GM23338 (cell line): ENCODE results near the gene JAKMIP1. TPM values are rescaled to one million over a fixed set of nuclear protein-coding genes. Genes with fewer than 3 reads are reported as not detected.
A peak's percentile ranks its signal among the peaks of the same experiment; 100 is the strongest.

Source experiments
- ATAC-seq: fragments of 200-7000 bp; cut with Tn5 transposase; 3 replicates; pipeline ENCODE4 v1.9.1; 2020
- DNase-seq: peaks from one replicate; pipeline ENCODE4 v3.0.0-alpha.2; 2015; ENCODE audit warnings: low spot score
- H2AFZ ChIP-seq: fragments of 200-600 bp; sonication (generic); 2 replicates; pipeline ENCODE4 v1.8.0; 2016; ENCODE audit warnings: antibody characterized with exemption, mild to moderate bottlenecking, moderate library complexity
- H3F3A ChIP-seq: fragments of 200-600 bp; sonication (generic); replicated peaks from 2 replicates; pipeline ENCODE4 v1.8.0; 2017; ENCODE audit warnings: antibody characterized with exemption, mixed run types, low read depth
- H3K27ac ChIP-seq: fragments of 200-600 bp; sonication (generic); 2 replicates; pipeline ENCODE4 v1.6.1; 2016; ENCODE audit warnings: low read depth
- H3K27me3 ChIP-seq: fragments of 200-600 bp; sonication (generic); 2 replicates; pipeline ENCODE4 v1.8.0; 2016; ENCODE audit warnings: mild to moderate bottlenecking, mixed run types, moderate library complexity; ENCODE audit not compliant: insufficient read depth
- H3K36me3 ChIP-seq: fragments of 200-600 bp; sonication (generic); 2 replicates; pipeline ENCODE4 v1.8.0; 2016; ENCODE audit warnings: mild to moderate bottlenecking; ENCODE audit not compliant: insufficient read depth
- H3K4me1 ChIP-seq: fragments of 200-600 bp; sonication (generic); 2 replicates; pipeline ENCODE4 v1.8.0; 2016; ENCODE audit warnings: mild to moderate bottlenecking, moderate library complexity; ENCODE audit not compliant: insufficient read depth
- H3K4me2 ChIP-seq: fragments of 200-600 bp; sonication (generic); 2 replicates; pipeline ENCODE4 v1.7.1; 2017; ENCODE audit warnings: mixed run types
- H3K4me3 ChIP-seq: fragments of 200-600 bp; sonication (generic); 2 replicates; pipeline ENCODE4 v1.6.1; 2016; ENCODE audit warnings: mixed run types
- H3K79me2 ChIP-seq: fragments of 200-600 bp; sonication (generic); replicated peaks from 2 replicates; pipeline ENCODE4 v1.8.0; 2017; ENCODE audit warnings: mild to moderate bottlenecking; ENCODE audit not compliant: insufficient read depth
- H3K9me2 ChIP-seq: fragments of 200-600 bp; sonication (generic); 2 replicates; pipeline ENCODE4 v1.8.0; 2017; ENCODE audit not compliant: insufficient read depth
- H4K20me1 ChIP-seq: fragments of 200-600 bp; sonication (generic); replicated peaks from 2 replicates; pipeline ENCODE4 v1.8.0; 2017; ENCODE audit warnings: mild to moderate bottlenecking; ENCODE audit not compliant: insufficient read depth
- H3K27ac Mint-ChIP-seq: 2 replicates; pipeline ENCODE4 v1.8.0; 2020; ENCODE audit warnings: inconsistent platforms, mild to moderate bottlenecking, moderate library complexity, mixed read lengths
- H3K27me3 Mint-ChIP-seq: 3 replicates; pipeline ENCODE4 v1.8.0; 2022; ENCODE audit warnings: low read depth, mild to moderate bottlenecking, moderate library complexity, mixed read lengths, inconsistent platforms; ENCODE audit not compliant: insufficient read depth, poor library complexity
- H3K36me3 Mint-ChIP-seq: 3 replicates; pipeline ENCODE4 v1.8.0; 2021; ENCODE audit warnings: low read depth, mild to moderate bottlenecking, inconsistent platforms, moderate library complexity, mixed read lengths
- H3K4me1 Mint-ChIP-seq: 3 replicates; pipeline ENCODE4 v1.8.0; 2020; ENCODE audit warnings: mild to moderate bottlenecking, inconsistent platforms, mixed read lengths
- H3K4me3 Mint-ChIP-seq: 3 replicates; pipeline ENCODE4 v1.8.0; 2021; ENCODE audit warnings: moderate library complexity, mild to moderate bottlenecking, inconsistent platforms, mixed read lengths
- H3K9me3 Mint-ChIP-seq: 3 replicates; pipeline ENCODE4 v1.8.0; 2020; ENCODE audit warnings: moderate library complexity, mild to moderate bottlenecking, inconsistent platforms, mixed read lengths
- CREB1 ChIP-seq: fragments of 250-450 bp; sonication (Bioruptor Pico); IDR thresholded peaks from 2 replicates; pipeline ENCODE4 v1.5.0; 2020; ENCODE audit warnings: low read depth, mild to moderate bottlenecking, moderate library complexity
- EZH2 ChIP-seq: fragments of 200-600 bp; sonication (generic); IDR thresholded peaks from one replicate; pipeline ENCODE4 v1.8.0; 2017; ENCODE audit warnings: antibody characterized with exemption, mild to moderate bottlenecking, low read depth; ENCODE audit not compliant: unreplicated experiment
- EZH2phosphoT487 ChIP-seq: fragments of 200-600 bp; sonication (generic); IDR thresholded peaks from one replicate; pipeline ENCODE4 v1.8.1; 2018; ENCODE audit warnings: antibody characterized with exemption; ENCODE audit not compliant: unreplicated experiment
- JUNB ChIP-seq: IDR thresholded peaks from one replicate; pipeline ENCODE4 v1.6.1; 2016; ENCODE audit warnings: antibody characterized with exemption; ENCODE audit not compliant: unreplicated experiment
- NANOG ChIP-seq: IDR thresholded peaks from 2 replicates; pipeline ENCODE4 v1.6.1; 2016; ENCODE audit warnings: antibody characterized with exemption, borderline replicate concordance
- POLR2AphosphoS5 ChIP-seq: IDR thresholded peaks from 2 replicates; pipeline ENCODE4 v1.6.1; 2016; ENCODE audit warnings: antibody characterized with exemption, low read depth
- STAT1 ChIP-seq: IDR thresholded peaks from one replicate; pipeline ENCODE4 v1.6.1; 2016; ENCODE audit warnings: antibody characterized with exemption; ENCODE audit not compliant: unreplicated experiment
- ZNF114 ChIP-seq: fragments of 250-450 bp; sonication (Bioruptor Pico); IDR thresholded peaks from 2 replicates; pipeline ENCODE4 v1.5.0; 2020; ENCODE audit warnings: mild to moderate bottlenecking, moderate library complexity
- ZNF331 ChIP-seq: fragments of 250-450 bp; sonication (Bioruptor Pico); IDR thresholded peaks from 2 replicates; pipeline ENCODE4 v1.5.0; 2020; ENCODE audit warnings: low read depth, mild to moderate bottlenecking, moderate library complexity
- polyA plus RNA-seq: library from polyadenylated mRNA; unstranded; fragments of >200 nt; fragmentation: Nextera tagmentation; extraction: Ambion mirVana; gene quantifications from 2 replicates; pipeline ENCODE4 v1.2.1, GENCODE V29; 2016
- total RNA-seq: library from RNA; depleted of rRNA; stranded (reverse); fragments of >200 nt; shearing (Covaris generic); gene quantifications from 2 replicates; pipeline ENCODE4 v1.2.3, GENCODE V29; 2014
- TF ChIP-seq, protein P1 (sequence below): IDR thresholded peaks from 2 replicates; pipeline ENCODE4 v1.6.1; 2016; ENCODE audit warnings: antibody characterized with exemption
- TF ChIP-seq, protein P2 (sequence below): IDR thresholded peaks from one replicate; pipeline ENCODE4 v1.6.1; 2018; ENCODE audit warnings: antibody characterized with exemption; ENCODE audit not compliant: unreplicated experiment
- TF ChIP-seq, protein P3 (sequence below), 2 experiments: fragments of 200-600 bp in 1 of 2; sonication (generic) in 1 of 2; conservative IDR thresholded peaks; 2 replicates each; pipeline versions ENCODE4 v1.5.1 to v1.6.1; 2016 to 2017; ENCODE audit warnings: antibody characterized with exemption in 2 of 2, low read depth in 2 of 2, mild to moderate bottlenecking in 2 of 2, moderate library complexity in 1 of 2
- TF ChIP-seq, protein P4 (sequence below): fragments of 250-450 bp; sonication (Bioruptor Pico); IDR thresholded peaks from 2 replicates; pipeline ENCODE4 v1.5.0; 2020; ENCODE audit warnings: mild to moderate bottlenecking, moderate library complexity

Gene JAKMIP1
- total and polyA plus RNA-seq, 2 experiments from 2014 or later = 4.6 to 5.1 TPM

DNA sequence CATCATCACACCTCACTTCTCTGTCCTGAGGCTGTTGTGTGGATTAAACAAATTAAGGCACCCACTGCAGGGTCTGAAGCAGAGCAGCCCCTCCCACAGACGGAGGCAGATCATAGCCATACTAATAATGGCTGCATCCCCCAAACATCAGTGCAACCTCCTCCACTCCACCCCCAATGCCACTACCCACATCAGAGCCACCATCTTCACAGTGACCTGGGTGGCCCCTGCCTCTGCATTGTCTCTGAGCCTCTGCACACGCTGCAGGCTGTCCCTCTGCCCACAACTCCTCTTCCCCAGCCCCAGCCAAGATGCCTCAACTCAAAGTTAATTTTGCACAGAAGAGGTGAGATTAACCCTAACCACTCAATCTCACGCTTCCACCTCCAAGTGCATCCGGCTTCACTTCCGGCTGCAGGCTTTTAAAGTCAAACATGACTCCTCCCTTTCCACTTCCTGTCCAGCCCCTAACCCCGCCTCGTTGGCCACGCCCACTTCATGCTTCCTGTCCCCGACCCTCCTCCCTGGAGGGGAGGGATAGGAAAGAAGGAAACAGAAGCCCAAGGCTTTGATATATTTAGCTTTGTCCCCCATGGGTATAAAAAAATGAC, 22.7 kb downstream of the JAKMIP1 start:
- TF ChIP-seq NANOG = no peak
- TF ChIP-seq, protein P1, sequence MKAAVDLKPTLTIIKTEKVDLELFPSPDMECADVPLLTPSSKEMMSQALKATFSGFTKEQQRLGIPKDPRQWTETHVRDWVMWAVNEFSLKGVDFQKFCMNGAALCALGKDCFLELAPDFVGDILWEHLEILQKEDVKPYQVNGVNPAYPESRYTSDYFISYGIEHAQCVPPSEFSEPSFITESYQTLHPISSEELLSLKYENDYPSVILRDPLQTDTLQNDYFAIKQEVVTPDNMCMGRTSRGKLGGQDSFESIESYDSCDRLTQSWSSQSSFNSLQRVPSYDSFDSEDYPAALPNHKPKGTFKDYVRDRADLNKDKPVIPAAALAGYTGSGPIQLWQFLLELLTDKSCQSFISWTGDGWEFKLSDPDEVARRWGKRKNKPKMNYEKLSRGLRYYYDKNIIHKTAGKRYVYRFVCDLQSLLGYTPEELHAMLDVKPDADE = no peak
- TF ChIP-seq STAT1 = no peak
- TF ChIP-seq ZNF114 = no peak
- TF ChIP-seq POLR2AphosphoS5 = no peak
- TF ChIP-seq, protein P2, sequence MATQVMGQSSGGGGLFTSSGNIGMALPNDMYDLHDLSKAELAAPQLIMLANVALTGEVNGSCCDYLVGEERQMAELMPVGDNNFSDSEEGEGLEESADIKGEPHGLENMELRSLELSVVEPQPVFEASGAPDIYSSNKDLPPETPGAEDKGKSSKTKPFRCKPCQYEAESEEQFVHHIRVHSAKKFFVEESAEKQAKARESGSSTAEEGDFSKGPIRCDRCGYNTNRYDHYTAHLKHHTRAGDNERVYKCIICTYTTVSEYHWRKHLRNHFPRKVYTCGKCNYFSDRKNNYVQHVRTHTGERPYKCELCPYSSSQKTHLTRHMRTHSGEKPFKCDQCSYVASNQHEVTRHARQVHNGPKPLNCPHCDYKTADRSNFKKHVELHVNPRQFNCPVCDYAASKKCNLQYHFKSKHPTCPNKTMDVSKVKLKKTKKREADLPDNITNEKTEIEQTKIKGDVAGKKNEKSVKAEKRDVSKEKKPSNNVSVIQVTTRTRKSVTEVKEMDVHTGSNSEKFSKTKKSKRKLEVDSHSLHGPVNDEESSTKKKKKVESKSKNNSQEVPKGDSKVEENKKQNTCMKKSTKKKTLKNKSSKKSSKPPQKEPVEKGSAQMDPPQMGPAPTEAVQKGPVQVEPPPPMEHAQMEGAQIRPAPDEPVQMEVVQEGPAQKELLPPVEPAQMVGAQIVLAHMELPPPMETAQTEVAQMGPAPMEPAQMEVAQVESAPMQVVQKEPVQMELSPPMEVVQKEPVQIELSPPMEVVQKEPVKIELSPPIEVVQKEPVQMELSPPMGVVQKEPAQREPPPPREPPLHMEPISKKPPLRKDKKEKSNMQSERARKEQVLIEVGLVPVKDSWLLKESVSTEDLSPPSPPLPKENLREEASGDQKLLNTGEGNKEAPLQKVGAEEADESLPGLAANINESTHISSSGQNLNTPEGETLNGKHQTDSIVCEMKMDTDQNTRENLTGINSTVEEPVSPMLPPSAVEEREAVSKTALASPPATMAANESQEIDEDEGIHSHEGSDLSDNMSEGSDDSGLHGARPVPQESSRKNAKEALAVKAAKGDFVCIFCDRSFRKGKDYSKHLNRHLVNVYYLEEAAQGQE = no peak
- TF ChIP-seq, protein P3, sequence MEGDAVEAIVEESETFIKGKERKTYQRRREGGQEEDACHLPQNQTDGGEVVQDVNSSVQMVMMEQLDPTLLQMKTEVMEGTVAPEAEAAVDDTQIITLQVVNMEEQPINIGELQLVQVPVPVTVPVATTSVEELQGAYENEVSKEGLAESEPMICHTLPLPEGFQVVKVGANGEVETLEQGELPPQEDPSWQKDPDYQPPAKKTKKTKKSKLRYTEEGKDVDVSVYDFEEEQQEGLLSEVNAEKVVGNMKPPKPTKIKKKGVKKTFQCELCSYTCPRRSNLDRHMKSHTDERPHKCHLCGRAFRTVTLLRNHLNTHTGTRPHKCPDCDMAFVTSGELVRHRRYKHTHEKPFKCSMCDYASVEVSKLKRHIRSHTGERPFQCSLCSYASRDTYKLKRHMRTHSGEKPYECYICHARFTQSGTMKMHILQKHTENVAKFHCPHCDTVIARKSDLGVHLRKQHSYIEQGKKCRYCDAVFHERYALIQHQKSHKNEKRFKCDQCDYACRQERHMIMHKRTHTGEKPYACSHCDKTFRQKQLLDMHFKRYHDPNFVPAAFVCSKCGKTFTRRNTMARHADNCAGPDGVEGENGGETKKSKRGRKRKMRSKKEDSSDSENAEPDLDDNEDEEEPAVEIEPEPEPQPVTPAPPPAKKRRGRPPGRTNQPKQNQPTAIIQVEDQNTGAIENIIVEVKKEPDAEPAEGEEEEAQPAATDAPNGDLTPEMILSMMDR (conservative IDR thresholded peaks at IDR 0.05; ENCODE audit: low read depth in 2 of 2) = no peak
- TF ChIP-seq EZH2 = no peak
- no peak for TF ChIP-seq ZNF331 (CRISPR knock-in tag)
- TF ChIP-seq, protein P4, sequence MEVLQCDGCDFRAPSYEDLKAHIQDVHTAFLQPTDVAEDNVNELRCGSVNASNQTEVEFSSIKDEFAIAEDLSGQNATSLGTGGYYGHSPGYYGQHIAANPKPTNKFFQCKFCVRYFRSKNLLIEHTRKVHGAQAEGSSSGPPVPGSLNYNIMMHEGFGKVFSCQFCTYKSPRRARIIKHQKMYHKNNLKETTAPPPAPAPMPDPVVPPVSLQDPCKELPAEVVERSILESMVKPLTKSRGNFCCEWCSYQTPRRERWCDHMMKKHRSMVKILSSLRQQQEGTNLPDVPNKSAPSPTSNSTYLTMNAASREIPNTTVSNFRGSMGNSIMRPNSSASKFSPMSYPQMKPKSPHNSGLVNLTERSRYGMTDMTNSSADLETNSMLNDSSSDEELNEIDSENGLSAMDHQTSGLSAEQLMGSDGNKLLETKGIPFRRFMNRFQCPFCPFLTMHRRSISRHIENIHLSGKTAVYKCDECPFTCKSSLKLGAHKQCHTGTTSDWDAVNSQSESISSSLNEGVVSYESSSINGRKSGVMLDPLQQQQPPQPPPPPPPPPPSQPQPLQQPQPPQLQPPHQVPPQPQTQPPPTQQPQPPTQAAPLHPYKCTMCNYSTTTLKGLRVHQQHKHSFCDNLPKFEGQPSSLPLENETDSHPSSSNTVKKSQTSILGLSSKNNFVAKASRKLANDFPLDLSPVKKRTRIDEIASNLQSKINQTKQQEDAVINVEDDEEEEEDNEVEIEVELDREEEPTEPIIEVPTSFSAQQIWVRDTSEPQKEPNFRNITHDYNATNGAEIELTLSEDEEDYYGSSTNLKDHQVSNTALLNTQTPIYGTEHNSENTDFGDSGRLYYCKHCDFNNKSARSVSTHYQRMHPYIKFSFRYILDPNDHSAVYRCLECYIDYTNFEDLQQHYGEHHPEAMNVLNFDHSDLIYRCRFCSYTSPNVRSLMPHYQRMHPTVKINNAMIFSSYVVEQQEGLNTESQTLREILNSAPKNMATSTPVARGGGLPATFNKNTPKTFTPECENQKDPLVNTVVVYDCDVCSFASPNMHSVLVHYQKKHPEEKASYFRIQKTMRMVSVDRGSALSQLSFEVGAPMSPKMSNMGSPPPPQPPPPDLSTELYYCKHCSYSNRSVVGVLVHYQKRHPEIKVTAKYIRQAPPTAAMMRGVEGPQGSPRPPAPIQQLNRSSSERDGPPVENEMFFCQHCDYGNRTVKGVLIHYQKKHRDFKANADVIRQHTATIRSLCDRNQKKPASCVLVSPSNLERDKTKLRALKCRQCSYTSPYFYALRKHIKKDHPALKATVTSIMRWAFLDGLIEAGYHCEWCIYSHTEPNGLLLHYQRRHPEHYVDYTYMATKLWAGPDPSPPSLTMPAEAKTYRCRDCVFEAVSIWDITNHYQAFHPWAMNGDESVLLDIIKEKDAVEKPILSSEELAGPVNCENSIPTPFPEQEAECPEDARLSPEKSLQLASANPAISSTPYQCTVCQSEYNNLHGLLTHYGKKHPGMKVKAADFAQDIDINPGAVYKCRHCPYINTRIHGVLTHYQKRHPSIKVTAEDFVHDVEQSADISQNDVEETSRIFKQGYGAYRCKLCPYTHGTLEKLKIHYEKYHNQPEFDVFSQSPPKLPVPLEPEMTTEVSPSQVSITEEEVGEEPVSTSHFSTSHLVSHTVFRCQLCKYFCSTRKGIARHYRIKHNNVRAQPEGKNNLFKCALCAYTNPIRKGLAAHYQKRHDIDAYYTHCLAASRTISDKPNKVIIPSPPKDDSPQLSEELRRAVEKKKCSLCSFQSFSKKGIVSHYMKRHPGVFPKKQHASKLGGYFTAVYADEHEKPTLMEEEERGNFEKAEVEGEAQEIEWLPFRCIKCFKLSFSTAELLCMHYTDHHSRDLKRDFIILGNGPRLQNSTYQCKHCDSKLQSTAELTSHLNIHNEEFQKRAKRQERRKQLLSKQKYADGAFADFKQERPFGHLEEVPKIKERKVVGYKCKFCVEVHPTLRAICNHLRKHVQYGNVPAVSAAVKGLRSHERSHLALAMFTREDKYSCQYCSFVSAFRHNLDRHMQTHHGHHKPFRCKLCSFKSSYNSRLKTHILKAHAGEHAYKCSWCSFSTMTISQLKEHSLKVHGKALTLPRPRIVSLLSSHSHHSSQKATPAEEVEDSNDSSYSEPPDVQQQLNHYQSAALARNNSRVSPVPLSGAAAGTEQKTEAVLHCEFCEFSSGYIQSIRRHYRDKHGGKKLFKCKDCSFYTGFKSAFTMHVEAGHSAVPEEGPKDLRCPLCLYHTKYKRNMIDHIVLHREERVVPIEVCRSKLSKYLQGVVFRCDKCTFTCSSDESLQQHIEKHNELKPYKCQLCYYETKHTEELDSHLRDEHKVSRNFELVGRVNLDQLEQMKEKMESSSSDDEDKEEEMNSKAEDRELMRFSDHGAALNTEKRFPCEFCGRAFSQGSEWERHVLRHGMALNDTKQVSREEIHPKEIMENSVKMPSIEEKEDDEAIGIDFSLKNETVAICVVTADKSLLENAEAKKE (CRISPR knock-in tag) = no peak
- TF ChIP-seq JUNB = no peak
- TF ChIP-seq CREB1 (CRISPR knock-in tag) = no peak
- TF ChIP-seq EZH2phosphoT487 = no peak
- Histone ChIP-seq H3K79me2 (no peaks in the 10 kb centered on the region), H3F3A (no peaks in the 10 kb centered on the region), H3K4me3 (no peak overlapping the region), H3K27me3 (no peaks in the 10 kb centered on the region), H3K36me3 (no peaks in the 10 kb centered on the region), H3K9me2 (no peaks in the 10 kb centered on the region; the same call in 1 of the 2 replicates), H3K4me1 (no peaks in the 10 kb centered on the region), H3K4me2 (no peak overlapping the region), H3K27ac (no peak overlapping the region), H4K20me1 (no peaks in the 10 kb centered on the region; the same call in 1 of the 2 replicates), H2AFZ (no peak overlapping the region)
- H3K27me3 Mint-ChIP-seq = peaks cover 6% of the 10 kb centered on the region
- peaks cover 6% of the 10 kb centered on the region; the same call in 2 of the 3 replicates for H3K9me3 Mint-ChIP-seq
- ATAC-seq (peak; percentile 32; the same call in 2 of the 3 replicates), DNase-seq (peak; percentile 66)
- H3K36me3 Mint-ChIP-seq = peaks cover 16% of the 10 kb centered on the region
- H3K4me3 Mint-ChIP-seq = peak overlapping the region; percentile 1; the same call in 1 of the 3 replicates
- H3K4me1 Mint-ChIP-seq = peaks cover 5% of the 10 kb centered on the region; the same call in 1 of the 3 replicates
- H3K27ac Mint-ChIP-seq = no peak overlapping the region; the same call in 1 of the 2 replicates
